GM23338 (cell line): ENCODE results near the gene PROZ. TPM values are rescaled to one million over a fixed set of nuclear protein-coding genes. Genes with fewer than 3 reads are reported as not detected.

Experiments used
- ATAC-seq: fragments of 200-7000 bp; cut with Tn5 transposase; 3 replicates; pipeline ENCODE4 v1.9.1; 2020
- DNase-seq: peaks from one replicate; pipeline ENCODE4 v3.0.0-alpha.2; 2015; ENCODE audit warnings: low spot score
- H2AFZ ChIP-seq: fragments of 200-600 bp; sonication (generic); 2 replicates; pipeline ENCODE4 v1.8.0; 2016; ENCODE audit warnings: antibody characterized with exemption, mild to moderate bottlenecking, moderate library complexity
- H3F3A ChIP-seq: fragments of 200-600 bp; sonication (generic); replicated peaks from 2 replicates; pipeline ENCODE4 v1.8.0; 2017; ENCODE audit warnings: antibody characterized with exemption, mixed run types, low read depth
- H3K27ac ChIP-seq: fragments of 200-600 bp; sonication (generic); 2 replicates; pipeline ENCODE4 v1.6.1; 2016; ENCODE audit warnings: low read depth
- H3K27me3 ChIP-seq: fragments of 200-600 bp; sonication (generic); 2 replicates; pipeline ENCODE4 v1.8.0; 2016; ENCODE audit warnings: mild to moderate bottlenecking, mixed run types, moderate library complexity; ENCODE audit not compliant: insufficient read depth
- H3K36me3 ChIP-seq: fragments of 200-600 bp; sonication (generic); 2 replicates; pipeline ENCODE4 v1.8.0; 2016; ENCODE audit warnings: mild to moderate bottlenecking; ENCODE audit not compliant: insufficient read depth
- H3K4me1 ChIP-seq: fragments of 200-600 bp; sonication (generic); 2 replicates; pipeline ENCODE4 v1.8.0; 2016; ENCODE audit warnings: mild to moderate bottlenecking, moderate library complexity; ENCODE audit not compliant: insufficient read depth
- H3K4me2 ChIP-seq: fragments of 200-600 bp; sonication (generic); 2 replicates; pipeline ENCODE4 v1.7.1; 2017; ENCODE audit warnings: mixed run types
- H3K4me3 ChIP-seq: fragments of 200-600 bp; sonication (generic); 2 replicates; pipeline ENCODE4 v1.6.1; 2016; ENCODE audit warnings: mixed run types
- H3K79me2 ChIP-seq: fragments of 200-600 bp; sonication (generic); replicated peaks from 2 replicates; pipeline ENCODE4 v1.8.0; 2017; ENCODE audit warnings: mild to moderate bottlenecking; ENCODE audit not compliant: insufficient read depth
- H3K9me2 ChIP-seq: fragments of 200-600 bp; sonication (generic); 2 replicates; pipeline ENCODE4 v1.8.0; 2017; ENCODE audit not compliant: insufficient read depth
- H4K20me1 ChIP-seq: fragments of 200-600 bp; sonication (generic); replicated peaks from 2 replicates; pipeline ENCODE4 v1.8.0; 2017; ENCODE audit warnings: mild to moderate bottlenecking; ENCODE audit not compliant: insufficient read depth
- H3K27ac Mint-ChIP-seq: 2 replicates; pipeline ENCODE4 v1.8.0; 2020; ENCODE audit warnings: inconsistent platforms, mild to moderate bottlenecking, moderate library complexity, mixed read lengths
- H3K27me3 Mint-ChIP-seq: 3 replicates; pipeline ENCODE4 v1.8.0; 2022; ENCODE audit warnings: low read depth, mild to moderate bottlenecking, moderate library complexity, mixed read lengths, inconsistent platforms; ENCODE audit not compliant: insufficient read depth, poor library complexity
- H3K36me3 Mint-ChIP-seq: 3 replicates; pipeline ENCODE4 v1.8.0; 2021; ENCODE audit warnings: low read depth, mild to moderate bottlenecking, inconsistent platforms, moderate library complexity, mixed read lengths
- H3K4me1 Mint-ChIP-seq: 3 replicates; pipeline ENCODE4 v1.8.0; 2020; ENCODE audit warnings: mild to moderate bottlenecking, inconsistent platforms, mixed read lengths
- H3K4me3 Mint-ChIP-seq: 3 replicates; pipeline ENCODE4 v1.8.0; 2021; ENCODE audit warnings: moderate library complexity, mild to moderate bottlenecking, inconsistent platforms, mixed read lengths
- H3K9me3 Mint-ChIP-seq: 3 replicates; pipeline ENCODE4 v1.8.0; 2020; ENCODE audit warnings: moderate library complexity, mild to moderate bottlenecking, inconsistent platforms, mixed read lengths
- CREB1 ChIP-seq: fragments of 250-450 bp; sonication (Bioruptor Pico); IDR thresholded peaks from 2 replicates; pipeline ENCODE4 v1.5.0; 2020; ENCODE audit warnings: low read depth, mild to moderate bottlenecking, moderate library complexity
- EZH2phosphoT487 ChIP-seq: fragments of 200-600 bp; sonication (generic); IDR thresholded peaks from one replicate; pipeline ENCODE4 v1.8.1; 2018; ENCODE audit warnings: antibody characterized with exemption; ENCODE audit not compliant: unreplicated experiment
- JUNB ChIP-seq: IDR thresholded peaks from one replicate; pipeline ENCODE4 v1.6.1; 2016; ENCODE audit warnings: antibody characterized with exemption; ENCODE audit not compliant: unreplicated experiment
- NANOG ChIP-seq: IDR thresholded peaks from 2 replicates; pipeline ENCODE4 v1.6.1; 2016; ENCODE audit warnings: antibody characterized with exemption, borderline replicate concordance
- POLR2AphosphoS5 ChIP-seq: IDR thresholded peaks from 2 replicates; pipeline ENCODE4 v1.6.1; 2016; ENCODE audit warnings: antibody characterized with exemption, low read depth
- ZNF462 ChIP-seq: fragments of 250-450 bp; sonication (Bioruptor Pico); IDR thresholded peaks from 2 replicates; pipeline ENCODE4 v1.5.0; 2020; ENCODE audit warnings: mild to moderate bottlenecking, moderate library complexity
- polyA plus RNA-seq: library from polyadenylated mRNA; unstranded; fragments of >200 nt; fragmentation: Nextera tagmentation; extraction: Ambion mirVana; gene quantifications from 2 replicates; pipeline ENCODE4 v1.2.1, GENCODE V29; 2016
- total RNA-seq: library from RNA; depleted of rRNA; stranded (reverse); fragments of >200 nt; shearing (Covaris generic); gene quantifications from 2 replicates; pipeline ENCODE4 v1.2.3, GENCODE V29; 2014
- TF ChIP-seq, protein P1 (sequence below): IDR thresholded peaks from 2 replicates; pipeline ENCODE4 v1.6.1; 2016; ENCODE audit warnings: antibody characterized with exemption

Gene PROZ
- total and polyA plus RNA-seq, 2 experiments from 2014 or later = 0.53 TPM; not detected in 1

DNA sequence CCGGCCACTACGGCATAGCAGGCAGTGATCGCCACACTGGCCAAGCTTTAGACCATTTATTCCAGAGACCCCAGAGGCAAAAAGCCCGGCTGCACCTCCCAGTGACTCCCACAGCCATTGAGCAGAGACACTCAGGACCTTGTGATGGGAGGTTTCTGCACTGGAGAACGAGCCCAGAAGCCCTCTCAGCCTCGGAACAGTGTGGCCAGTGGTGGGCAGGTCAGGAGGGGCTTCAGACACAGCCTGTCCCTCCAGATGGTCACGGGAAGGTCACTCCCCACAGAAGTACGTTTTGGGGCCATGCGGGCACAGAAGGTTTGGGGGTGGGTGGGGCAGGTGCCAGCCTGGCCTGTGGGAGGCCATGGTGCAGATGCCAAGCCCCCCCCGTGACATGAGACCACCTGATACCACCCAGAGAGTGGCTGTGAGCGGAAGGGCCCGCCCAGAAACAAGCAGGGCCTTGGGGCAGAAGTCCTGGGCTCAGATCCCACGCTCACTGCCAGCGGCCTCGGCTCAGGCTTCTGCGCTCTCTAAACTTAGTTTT lies 36.4 kb upstream of the PROZ start (continued):
- TF ChIP-seq JUNB = no peak
- TF ChIP-seq POLR2AphosphoS5 = no peak
- TF ChIP-seq NANOG = no peak
- TF ChIP-seq EZH2phosphoT487 = no peak
- TF ChIP-seq CREB1 (CRISPR knock-in tag) = no peak
- no peak for TF ChIP-seq ZNF462

GRCh38 chr13:113122550-113123225 lies 35.8 kb upstream of the PROZ start, which contains the start of gene F10:
Gene F10 (plus strand): TSS chr13:113122799. CDS start chr13:113122856, 57 bp downstream.
- H3K27me3 Mint-ChIP-seq = peaks cover 12% of the 10 kb centered on the region
- peaks cover 11% of the 10 kb centered on the region for H3K4me1 Mint-ChIP-seq
- no peaks in the 10 kb centered on the region; the same call in 2 of the 3 replicates for H3K36me3 Mint-ChIP-seq
- Histone ChIP-seq H3K79me2 (no peaks in the 10 kb centered on the region), H3F3A (no peaks in the 10 kb centered on the region), H3K4me1 (no peaks in the 10 kb centered on the region), H3K4me3 (no peak within 1 kb of the TSS), H3K36me3 (no peaks in the 10 kb centered on the region), H3K9me2 (no peaks in the 10 kb centered on the region), H3K4me2 (no peak within 1 kb of the TSS), H4K20me1 (no peaks in the 10 kb centered on the region), H2AFZ (peak within 1 kb of the TSS; percentile 78), H3K27ac (no peak within 1 kb of the TSS), H3K27me3 (no peaks in the 10 kb centered on the region)
- H3K27ac Mint-ChIP-seq = peak within 1 kb of the TSS; percentile 60; the same call in 1 of the 2 replicates
- H3K4me3 Mint-ChIP-seq = no peak within 1 kb of the TSS; the same call in 2 of the 3 replicates
- peak; percentile 92 for ATAC-seq
- H3K9me3 Mint-ChIP-seq = no peaks in the 10 kb centered on the region
- peak; percentile 68 for DNase-seq
- TF ChIP-seq, protein P1, sequence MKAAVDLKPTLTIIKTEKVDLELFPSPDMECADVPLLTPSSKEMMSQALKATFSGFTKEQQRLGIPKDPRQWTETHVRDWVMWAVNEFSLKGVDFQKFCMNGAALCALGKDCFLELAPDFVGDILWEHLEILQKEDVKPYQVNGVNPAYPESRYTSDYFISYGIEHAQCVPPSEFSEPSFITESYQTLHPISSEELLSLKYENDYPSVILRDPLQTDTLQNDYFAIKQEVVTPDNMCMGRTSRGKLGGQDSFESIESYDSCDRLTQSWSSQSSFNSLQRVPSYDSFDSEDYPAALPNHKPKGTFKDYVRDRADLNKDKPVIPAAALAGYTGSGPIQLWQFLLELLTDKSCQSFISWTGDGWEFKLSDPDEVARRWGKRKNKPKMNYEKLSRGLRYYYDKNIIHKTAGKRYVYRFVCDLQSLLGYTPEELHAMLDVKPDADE = no peak
- TF ChIP-seq EZH2phosphoT487 (no peak), CREB1 (CRISPR knock-in tag) (no peak), ZNF462 (no peak)
